ENCODE measurements around the gene MOV10.

MOV10 gene

GRCh38 chr1:112675728-112676381 is 1.4 kb downstream of the MOV10 start:
- no peak for DNase-seq

- no peak for DNase-seq
Measured at GRCh38 chr1:112676543-112676942, 2.1 kb downstream of the MOV10 start.

- no peak for DNase-seq
Measured at GRCh38 chr1:112677501-112677900, 3.0 kb downstream of the MOV10 start.

- no peak for DNase-seq
Measured at GRCh38 chr1:112678605-112679004, 4.1 kb downstream of the MOV10 start.

- DNase-seq = no peak
Measured at GRCh38 chr1:112685913-112686312, 11.5 kb downstream of the MOV10 start.

- no peak for DNase-seq
Measured at GRCh38 chr1:112686417-112686816, 12.0 kb downstream of the MOV10 start.

- DNase-seq = no peak
Measured at GRCh38 chr1:112686835-112687234, 12.4 kb downstream of the MOV10 start.

- no peak for DNase-seq
Measured at GRCh38 chr1:112687361-112687760, 12.9 kb downstream of the MOV10 start.

GRCh38 chr1:112687785-112688496 is 13.5 kb downstream of the MOV10 start:
- no peak for DNase-seq

- DNase-seq = no peak
Measured at GRCh38 chr1:112688781-112689193, 14.3 kb downstream of the MOV10 start.

GRCh38 chr1:112689196-112689841 is 14.9 kb downstream of the MOV10 start:
- DNase-seq = no peak

- no peak for DNase-seq
Measured at GRCh38 chr1:112689842-112690237, 15.4 kb downstream of the MOV10 start.

- no peak for DNase-seq
Measured at GRCh38 chr1:112692681-112693080, 18.2 kb downstream of the MOV10 start.

GRCh38 chr1:112693821-112694220 is 19.4 kb downstream of the MOV10 start:
- no peak for DNase-seq

GRCh38 chr1:112694363-112694929 is 20.0 kb downstream of the MOV10 start:
- DNase-seq = no peak

- no peak for DNase-seq
Measured at GRCh38 chr1:112695276-112695675, 20.8 kb downstream of the MOV10 start.

GRCh38 chr1:112696578-112697314 is 22.3 kb downstream of the MOV10 start:
- DNase-seq = no peak

- no peak for DNase-seq
Measured at GRCh38 chr1:112697781-112698201, 23.3 kb downstream of the MOV10 start.

GRCh38 chr1:112698366-112699310 is 24.2 kb downstream of the MOV10 start:
- no peak for DNase-seq

GRCh38 chr1:112699425-112700144 is 25.1 kb downstream of the MOV10 start:
- no peak for DNase-seq

Data from NCI-H2081 treated with DMSO at 0.1 percent for 48 hours (cell line).